HG03571 (cell line): Measurements from ENCODE around the gene FMO3.

Experiments
- ATAC-seq: cut with Tn5 transposase; IDR thresholded peaks from one replicate; pipeline ENCODE4 v1.9.1; 2021; ENCODE audit not compliant: unreplicated experiment

Gene FMO3

DNA sequence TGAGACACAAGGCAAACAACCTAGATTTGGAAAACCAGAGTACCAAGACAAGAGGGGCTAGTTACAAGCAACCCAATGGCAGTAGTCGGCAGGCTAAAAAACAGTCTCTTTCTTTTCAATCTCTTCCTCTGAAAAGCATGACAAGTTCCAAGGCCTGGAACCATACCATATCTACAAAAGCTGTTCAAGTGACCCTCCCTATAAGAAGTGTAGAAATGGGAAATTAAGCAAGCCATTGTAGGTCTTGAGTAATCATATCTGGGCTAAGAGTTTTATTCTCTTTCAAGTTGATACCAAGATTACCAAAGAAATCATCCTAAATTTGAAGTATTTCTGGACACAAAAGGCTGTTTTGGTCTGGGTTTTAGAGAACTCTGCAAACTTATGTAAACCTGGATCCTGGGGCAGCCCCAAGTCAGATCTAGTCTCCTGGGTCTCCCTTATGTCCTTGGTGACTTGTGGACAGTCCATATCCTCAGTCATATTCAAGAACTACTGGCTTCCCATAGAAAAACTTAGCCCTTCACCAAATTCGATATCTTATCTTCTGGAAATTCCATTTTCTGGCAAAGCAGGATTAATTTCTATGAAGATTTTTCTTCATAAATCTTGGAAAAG is 24.7 kb downstream of the FMO3 start:
- ATAC-seq, result no peak

DNA sequence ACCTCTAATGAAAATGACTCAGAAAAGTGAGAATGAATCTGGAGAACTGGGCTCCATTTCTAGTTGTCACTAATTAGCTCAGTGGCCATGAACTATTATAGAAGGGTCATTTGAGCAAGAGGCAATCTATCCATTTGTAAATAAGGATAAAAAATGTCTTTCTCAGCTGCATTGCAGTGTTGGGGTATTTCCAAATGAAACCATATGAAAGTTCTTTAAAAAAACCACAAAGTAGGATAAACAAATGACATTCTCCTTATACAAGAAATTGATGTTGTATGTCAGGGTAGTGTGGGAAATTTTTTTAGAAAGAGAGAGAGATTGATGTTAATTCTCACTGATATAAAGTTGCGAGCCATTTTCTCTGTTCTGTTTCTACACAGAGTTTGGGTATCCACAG is 26.0 kb downstream of the FMO3 start:
- ATAC-seq, result no peak

DNA sequence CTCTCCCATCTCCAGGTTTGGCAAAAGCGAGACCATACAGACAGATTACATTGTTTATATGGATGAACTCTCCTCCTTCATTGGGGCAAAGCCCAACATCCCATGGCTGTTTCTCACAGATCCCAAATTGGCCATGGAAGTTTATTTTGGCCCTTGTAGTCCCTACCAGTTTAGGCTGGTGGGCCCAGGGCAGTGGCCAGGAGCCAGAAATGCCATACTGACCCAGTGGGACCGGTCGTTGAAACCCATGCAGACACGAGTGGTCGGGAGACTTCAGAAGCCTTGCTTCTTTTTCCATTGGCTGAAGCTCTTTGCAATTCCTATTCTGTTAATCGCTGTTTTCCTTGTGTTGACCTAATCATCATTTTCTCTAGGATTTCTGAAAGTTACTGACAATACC is 26.4 kb downstream of the FMO3 start:
- no peak for ATAC-seq

DNA sequence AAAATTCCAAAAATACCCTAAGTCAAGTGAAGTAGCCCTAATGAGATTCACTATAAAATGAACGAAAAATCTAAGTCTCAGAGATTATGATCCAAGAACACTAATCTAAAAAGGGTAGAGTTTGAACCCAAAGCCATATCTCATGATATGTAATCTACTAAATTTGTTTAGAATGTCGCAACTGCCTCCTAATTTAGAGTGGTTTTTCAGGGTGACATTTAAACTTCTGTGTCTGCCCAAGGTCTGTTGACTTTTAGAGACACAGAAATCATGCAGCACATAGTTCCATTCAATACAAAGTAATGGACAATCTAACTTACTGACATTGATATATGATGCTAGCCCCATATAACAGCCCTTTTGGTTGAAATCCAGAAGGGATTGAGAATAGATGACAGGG is 28.9 kb downstream of the FMO3 start:
- no peak for ATAC-seq

DNA sequence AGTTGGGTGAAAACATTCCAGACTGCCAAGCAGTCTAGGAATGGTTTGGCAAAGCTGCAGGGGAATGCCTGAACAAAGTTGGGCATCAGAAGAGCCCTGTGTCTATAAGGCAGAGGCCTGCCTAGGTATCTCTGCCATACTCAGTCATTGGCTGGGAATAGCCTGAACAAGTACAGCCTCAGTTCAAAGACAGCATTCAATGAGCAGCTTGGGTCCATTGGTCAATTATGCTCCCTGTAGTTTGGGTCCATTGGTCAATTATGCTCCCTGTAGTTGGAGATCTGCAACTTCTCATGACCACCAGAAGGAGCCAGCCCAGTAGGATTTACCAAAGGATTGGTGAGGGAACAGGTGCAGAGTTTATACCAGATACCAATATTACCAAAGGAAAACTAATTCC is 31.6 kb downstream of the FMO3 start:
- no peak for ATAC-seq

DNA sequence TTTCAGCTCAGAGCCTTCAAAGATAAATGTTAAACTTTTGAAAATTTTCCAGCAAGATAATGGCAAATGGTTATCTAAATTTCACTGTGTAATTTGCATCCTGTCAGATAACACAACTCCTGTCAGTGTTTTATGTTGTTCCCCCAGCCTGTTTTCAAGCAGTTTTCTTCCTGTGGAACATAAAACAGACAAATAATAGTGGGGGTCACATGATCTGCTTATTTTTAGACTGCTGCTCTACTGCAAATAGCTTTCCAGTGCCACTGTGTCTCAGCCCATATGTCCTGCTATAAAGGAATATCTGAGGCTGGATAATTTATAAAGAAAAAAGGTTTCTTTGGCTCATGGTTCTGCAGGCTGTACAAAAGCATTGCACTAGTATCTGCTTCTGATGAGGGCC is 32.2 kb downstream of the FMO3 start:
- no peak for ATAC-seq

DNA sequence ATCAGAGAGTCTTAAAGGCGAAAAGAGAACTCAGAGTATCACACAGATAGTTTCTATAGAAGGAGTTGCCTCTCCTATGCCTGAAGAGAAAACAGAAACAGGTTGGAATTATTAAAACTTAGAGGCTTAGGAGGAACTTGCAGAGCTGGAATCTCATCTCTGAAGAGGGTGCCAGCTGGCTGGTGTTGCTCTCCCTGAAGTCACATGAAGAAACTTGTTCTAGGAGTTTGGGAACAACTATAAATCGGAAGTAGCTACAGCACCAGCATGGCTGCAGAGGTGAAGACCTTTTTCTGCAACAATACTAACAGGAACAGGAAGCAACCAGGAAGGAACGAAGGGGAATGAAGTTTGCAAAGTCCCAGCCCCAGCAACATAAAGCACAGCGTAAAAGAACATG is 35.8 kb downstream of the FMO3 start:
- ATAC-seq, result no peak

DNA sequence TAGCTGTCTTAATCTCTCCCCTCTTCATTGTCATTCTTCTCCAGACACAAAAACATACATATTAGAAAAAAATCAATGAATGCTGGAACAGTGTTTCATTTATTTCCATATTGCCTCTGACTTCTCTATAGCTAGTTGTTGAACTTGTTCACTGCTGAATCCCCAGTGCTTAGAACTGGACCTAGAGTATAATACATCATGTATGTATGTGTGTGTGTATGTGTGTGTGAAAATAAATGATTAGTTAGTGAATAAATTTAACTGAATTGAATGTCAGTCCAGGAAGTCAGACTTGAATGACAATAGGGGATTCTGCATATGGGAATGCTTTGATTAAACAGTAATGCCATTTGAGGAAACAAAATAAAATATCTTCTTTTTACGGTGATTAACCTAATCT is 36.4 kb downstream of the FMO3 start:
- no peak for ATAC-seq

DNA sequence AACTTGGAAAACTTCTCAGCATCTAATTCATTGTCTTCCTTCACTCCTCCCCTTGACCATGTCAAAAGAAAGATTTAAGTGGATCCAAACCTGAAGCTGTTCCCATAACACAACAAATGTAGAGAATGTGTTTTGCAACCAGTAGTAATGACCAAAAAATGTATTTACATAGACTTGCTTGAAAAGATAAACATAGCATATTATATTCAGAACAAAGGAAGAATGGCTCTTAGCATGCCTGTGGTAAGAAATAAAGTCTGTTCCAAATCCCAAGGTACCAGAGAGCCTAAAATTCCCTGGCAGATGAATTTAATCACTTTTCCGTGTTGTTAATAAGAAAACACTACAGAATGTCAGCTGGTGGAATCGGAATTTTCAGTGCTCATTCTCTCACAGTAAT is 36.8 kb downstream of the FMO3 start:
- ATAC-seq, result no peak

DNA sequence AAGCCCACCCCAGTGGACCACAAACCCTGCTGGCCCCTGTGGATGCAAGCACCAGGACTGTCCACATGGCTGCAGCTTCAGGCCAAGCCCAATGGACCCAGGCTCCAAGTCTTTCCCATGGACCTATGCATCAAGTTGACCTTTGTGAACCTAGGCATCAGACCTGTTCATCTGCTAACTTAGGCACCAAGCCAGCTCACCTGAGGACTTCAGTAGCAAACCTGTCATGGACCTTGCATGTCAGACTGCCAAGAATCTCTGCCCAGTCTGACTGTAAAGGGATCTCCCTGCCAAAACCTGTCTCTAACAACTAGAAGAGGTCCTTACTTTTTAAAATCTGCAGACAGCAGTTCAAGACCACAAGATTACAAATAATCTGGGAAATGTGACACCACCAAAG is 37.8 kb downstream of the FMO3 start:
- ATAC-seq, result no peak

DNA sequence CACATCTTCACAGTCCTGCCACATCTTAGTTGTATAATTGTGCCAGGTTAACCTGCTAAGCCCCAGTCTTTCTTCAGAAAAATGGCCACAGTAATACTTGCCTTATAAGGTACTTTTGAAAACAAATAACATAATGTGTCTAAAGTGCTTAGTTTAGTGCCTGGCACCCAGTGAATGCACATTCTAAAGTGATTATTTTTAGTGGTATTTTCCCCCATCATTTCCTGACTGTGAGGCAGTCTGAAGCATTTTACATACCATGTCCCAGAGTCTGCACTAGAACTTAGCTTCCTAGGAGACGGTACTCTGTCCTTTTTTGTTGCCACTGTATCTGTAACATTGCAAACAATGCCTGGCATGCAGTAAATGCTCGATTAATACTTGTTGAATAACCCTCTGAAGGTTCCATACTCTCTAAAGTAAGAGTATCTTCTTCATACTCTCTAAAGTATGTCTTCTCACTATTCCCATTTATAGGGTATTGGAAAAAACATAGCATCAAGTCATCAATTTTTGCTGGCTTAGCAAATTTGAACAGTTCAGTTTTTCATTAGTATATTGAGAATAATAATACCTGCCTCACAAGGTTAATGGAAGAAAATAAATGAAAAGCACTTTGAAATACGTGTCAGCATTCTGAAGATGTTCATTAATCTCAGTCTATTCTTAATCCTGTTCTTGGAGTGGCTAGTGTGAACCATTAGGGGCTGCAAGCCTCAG is 43.7 kb downstream of the FMO3 start:
- ATAC-seq, result no peak

DNA sequence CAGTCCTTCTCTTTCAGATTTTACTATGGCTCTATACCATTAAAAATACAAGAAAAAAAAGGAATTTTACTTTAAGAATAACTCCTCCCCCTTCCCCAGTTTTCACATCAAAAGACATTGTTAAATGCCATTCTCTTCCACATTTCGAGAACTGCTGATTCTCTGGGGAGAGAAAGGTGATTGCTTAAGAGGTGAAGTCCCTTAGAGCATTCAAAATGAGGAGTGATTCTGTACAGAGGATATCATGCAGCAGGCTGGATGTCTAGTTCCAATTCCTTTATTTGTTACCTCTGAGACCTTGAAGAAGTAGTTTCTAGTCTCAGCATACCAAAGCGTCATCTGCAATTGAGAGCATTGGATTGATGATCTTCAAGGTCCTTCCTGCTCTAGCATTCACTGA is 46.9 kb downstream of the FMO3 start:
- ATAC-seq, result no peak

DNA sequence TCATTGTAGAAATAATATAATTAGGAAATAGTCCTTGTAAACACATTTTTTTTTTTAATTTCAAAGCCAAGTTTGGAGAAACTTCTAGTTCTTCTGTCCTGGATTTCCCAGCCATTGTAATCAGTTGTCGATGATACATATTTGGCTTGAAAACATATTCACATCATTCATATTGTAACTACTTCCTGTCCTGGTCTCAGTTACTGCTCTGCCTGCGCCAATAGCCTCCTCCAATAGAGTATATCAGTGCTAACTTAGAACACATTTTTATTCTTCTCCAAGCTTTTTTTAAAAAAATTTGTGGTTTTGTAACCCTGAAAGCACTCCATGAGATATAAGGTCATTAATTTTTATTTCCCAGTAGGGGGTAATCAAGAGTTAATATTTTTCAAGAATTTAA is 48.3 kb downstream of the FMO3 start:
- no peak for ATAC-seq

DNA sequence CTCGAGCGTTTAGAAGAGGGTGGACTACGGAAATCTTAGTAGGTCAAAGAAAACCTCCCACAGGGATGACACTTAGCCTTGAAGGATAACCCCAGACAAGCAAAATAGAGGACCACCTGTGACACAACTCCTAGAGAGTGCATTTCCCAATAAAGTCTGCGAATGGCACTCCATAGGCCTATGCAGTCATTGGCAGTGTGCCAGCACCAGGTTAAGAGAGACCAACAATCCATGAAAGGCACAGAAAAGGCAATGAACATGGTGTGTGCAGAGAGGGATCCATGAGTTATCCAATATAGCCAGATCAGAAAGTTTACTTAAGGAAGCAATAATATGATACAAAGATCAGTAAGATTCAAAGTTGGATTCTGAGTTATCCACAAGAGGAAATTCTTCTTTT is 49.2 kb downstream of the FMO3 start:
- ATAC-seq, result no peak

DNA sequence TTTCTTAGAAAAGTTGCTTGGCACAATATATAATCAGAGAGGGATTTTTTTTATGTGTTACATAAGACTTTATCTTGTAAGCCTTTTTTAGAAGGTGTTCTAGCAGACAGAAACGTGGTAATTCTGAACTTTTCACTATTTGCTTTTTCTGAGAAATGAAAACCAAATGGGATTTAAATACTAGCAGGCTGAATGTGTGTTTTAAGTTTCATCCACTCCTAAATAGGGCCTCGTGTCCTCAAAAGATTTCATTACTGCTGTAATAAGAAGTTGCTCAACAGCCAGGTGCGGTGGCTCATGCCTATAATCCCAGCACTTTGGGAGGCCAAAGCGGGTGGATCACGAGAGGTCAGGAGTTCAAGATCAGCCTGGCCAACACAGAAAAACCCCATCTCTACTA is 49.7 kb downstream of the FMO3 start:
- no peak for ATAC-seq

DNA sequence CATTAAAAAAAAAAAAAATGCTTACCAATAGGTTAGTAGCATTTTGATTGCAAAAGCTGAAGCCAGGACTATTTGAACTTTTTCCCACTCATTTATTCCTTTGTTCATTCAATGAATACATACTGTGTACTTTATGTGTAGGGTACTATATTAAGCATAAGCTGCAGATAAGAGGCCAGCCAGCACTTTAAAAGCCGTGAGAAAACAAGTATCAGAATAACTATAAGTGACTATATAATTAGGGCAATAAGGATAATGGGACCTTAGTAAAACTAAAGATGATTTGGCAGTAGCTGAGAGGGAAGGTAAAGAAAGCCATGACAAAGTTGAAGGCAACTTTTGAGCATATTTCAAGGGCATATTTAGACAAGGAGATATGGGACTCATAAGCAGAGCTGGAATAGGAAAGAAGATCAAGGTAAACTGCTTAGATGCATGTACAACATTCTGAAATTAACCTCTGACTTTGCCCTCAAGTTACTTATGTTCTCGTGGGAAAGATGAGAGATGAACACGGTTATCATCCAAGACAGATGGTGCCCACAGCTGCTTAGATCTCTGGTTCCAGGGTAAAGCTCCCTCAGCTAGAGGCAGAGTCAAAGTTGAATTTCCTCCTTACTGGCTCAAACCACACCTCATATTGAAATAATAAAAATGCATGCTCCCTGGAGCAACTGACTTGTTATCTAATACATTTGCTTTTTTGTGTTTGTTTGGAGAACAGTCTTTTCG is 50.4 kb downstream of the FMO3 start:
- ATAC-seq, result no peak

DNA sequence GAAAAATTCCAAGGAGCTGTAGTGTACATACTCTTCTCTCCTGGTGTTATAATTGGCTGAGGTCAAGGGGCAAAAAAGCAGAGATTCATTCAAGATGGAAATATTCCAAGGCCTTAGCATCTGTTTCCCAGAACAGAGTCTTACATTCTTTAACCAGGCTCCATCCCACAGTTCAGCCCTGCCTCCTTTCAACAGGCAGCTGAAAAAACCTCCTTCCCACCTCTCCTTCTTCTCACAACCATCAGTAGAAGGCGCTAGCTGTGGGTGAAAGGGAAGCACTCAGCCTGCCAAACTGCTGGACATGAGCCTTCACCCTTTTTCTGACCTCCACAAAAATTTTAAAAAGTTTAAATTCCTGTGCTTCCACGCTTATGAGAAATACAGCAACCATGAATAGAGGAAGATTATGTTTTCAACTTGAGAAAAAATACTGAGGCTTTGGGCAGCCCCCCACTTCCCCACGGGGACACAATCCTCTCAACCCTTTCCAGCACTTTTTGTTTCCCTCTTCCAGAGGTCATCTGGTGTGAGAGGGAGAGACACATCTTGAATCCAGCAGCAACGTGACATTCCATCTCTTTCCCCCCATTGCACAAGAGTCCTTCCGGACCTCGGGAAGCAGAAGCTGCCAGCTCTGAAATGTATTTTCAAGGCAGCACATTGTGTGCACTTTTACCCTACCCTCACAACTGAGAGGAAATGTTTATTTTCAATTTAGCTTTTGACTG is 51.1 kb downstream of the FMO3 start:
- no peak for ATAC-seq

DNA sequence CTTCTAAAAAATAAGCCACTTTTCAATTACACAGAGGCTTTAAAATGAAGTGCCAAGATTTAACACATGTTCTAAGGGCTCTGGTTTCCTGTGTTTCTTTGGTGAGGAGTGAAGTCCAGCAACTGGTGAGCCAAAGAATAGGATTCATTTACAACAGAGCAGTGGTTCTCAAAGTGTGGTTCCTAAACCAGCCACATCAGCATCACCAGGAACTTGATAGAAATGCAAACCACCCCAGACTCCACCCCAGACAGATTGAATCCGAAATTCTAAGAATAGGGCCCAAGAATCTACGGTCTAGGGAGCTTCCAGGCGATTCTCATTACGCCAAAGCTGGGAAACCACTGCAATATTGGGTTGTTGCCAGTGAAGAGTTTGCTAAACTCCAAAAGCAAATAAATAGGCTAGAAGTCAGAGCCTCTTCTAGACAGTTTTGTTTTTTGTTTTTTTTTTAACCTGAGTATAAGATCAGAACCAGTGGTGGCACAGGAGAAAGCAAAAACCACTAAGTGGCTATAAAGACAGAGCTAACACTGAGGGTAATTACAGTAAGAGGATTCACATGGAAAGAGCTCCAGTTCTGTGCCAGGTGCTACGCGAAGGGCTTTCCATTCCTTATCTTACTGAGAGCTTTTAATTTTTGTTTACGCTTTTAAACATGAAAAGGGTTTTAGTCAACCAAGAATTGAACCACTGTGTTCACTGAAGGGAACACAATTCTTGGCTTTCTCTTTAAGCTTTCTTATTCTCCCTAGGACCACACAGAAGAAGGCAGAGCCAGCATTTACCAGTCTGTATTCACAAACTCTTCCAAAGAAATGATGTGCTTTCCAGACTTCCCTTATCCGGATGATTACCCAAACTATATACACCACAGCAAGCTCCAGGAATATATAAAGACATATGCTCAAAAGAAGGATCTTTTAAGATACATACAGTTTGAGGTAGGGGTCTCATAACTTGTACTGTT is 52.0 kb downstream of the FMO3 start:
- ATAC-seq, result no peak

DNA sequence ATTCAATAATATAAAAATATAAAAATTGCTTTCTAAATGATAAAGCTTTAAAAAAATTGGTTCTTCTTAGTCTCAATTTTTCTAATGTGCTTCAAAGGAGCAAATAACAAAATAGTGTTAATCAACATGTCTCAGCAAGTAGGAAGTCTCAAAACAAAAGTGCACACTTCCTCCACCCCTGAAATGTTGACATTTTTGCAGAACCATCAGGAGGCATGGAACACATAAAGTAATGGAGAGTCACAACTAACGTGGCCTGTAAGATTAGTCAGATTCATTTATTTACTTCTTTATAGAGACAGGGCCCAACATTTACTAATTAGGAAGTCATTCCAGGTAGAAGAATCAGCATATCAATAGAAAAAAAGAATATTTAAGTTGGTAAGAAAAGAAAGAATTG is 59.5 kb downstream of the FMO3 start:
- no peak for ATAC-seq

DNA sequence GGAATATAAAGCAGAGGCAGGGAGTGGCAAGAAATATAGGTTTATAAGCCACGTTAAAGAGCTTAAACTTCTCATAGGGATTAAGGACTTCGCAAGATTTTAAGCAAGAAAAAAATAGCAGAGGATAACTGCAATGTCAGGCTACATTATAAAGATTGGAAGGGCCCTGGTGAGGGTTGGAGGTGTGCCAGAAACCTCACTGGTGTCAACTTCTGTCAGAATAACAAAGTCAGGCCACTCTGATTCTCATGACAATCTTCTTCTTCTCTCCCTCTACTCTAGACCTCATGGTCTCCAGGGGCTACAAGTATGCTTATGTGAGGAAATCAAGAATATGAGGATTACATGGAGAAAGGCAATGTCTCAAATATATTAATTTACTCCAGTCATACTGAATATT is 61.8 kb downstream of the FMO3 start:
- no peak for ATAC-seq

DNA sequence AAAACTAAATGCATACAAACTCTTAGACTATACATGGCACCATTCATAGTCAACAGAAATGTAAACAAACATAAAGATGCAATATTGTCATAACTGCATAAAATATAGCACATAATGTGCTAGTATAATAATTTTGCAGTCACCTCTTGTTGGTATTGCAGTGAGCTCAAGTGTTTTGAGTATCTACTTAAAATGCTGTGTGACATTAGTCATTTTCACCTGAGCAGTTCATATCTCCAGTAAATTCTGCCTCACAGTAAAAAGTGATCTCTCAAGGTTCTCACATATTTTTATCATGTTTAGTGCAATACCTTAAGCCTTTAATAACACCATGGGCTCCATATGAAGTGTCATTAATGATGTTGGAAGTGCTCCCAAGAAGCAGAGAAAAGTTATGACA is 64.8 kb downstream of the FMO3 start:
- ATAC-seq, result no peak
